ENCODE results near the gene RIOX2.
A peak's percentile ranks its signal among the peaks of the same experiment; 100 is the strongest.
"Not testable (repeated sequence)": the region's sequence is repeated elsewhere in the genome, so short reads cannot be mapped to it uniquely, and the experiment has no call there.

RIOX2 gene

DNA sequence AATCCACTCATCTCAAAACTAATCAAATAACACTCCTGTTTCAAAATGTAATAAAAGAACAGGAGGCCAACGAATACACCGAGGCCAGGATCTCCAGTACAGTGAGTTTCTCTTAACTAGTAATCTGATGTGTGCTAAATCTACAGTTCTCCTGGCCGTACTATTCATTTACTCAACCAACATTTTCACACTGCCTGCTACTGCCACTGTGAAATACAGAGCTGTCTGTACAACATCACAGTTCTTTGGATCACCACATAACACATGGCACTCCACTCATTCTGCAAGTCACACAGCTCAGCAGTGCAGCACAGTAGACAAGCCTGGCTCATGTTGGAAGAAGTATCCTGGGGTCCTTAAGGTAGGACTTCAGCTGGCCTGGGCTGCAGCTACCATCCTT is 21.9 kb downstream of the RIOX2 start:
- no peak for DNase-seq

DNA sequence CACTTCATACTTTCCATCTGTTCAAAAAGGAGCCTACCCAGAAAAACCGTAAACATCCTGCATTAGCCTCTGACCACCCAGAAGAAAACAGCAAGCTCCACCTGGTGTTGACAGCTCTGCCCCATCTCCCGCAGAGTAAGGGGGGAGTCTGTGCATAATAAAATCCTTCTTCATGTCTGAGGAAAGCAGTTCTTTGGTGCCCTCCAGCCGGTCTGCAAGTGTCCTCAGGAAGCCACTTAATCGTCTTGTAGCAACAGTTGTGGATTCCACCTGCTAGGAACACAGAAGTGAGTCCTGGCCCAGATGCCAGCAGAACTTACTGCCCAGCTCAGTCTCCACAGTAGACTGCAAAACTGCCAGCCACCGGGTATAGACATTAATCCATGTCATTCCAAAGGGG is 22.5 kb downstream of the RIOX2 start:
- DNase-seq: no peak

DNA sequence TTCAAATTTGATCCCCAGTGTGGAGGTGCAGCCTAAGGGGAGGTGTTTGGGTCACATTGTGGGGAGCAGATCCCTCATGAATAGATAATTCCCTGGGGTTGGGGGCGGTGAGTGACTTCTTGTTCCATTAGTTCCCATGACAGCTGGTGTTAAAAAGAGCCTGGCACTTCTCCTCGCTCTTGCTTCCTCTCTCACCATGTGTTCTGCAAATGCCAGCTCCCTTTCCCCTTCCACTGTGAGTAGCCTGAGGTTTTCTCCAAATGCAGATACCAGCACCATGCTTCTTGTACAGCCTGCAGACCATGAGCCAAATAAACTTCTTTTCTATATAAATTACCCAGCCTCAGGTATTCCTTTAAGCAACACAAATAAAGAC is 23.1 kb downstream of the RIOX2 start:
- no peak for DNase-seq

DNA sequence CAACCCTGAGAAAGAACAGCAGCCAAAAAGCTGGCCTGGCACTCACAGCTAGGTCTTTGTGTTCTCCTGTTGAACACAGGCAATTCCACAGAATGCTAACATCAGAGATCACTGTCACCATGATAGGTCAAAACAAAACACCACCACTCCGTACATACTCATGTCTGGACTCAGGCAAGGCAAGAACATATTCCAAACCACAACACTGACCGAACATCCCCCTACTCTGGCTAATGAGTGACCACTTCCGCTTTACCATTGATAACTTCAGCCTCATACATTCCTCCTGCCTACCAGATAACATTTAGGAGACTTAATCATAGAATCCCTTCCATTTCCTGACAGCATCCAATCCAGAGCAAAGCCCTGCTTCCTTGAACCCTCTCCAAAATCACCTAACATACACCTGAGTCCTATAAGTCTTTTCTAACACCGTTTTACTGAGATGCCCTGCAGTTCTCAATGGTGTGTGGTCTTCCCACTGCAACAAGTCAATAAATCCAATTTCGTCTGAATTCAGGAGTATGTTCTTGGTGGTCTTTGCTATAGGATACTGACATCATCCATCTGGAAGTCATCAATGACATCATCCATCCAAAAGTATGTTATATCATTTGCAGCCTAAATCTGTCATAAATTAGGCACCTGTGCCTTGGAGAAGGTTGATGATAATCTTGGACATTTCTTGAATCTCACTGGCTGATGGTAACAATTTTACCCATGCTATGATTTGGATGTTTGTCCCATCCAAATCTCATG is 23.7 kb downstream of the RIOX2 start:
- DNase-seq: no peak

DNA sequence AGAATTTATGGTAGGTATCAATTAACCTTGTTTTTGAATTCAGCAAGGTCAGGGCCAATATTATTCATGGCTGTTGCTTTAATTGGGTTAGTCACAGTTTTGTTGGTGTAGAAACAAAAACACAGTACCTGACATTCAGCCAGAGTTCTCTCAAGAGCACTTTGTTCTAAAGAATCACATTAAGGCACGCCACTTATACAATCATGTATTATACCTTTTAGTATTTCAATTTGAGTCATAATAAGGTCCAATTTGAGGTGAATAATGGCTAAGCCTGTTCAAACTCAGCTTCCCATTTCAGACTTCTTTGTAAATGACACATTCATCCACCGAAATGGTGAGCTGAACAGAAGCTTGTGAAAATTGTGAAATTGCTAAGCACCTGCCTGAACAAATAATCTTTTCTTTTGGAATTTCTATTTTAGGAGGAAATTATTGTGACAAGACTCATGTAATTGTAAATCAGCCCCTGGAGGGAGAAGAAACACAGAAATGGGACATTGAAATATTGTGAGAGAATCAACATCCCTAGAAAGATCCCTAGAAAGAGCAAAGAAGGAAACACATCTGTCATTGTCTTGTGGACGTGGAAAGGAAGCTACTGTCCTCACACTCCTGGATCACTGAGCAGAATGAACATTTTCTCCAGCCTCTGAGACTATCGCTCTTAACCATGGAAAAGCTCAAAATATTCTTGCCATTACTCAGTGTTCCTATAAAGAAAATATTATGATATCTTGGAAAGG is 29.3 kb downstream of the RIOX2 start:
- DNase-seq: no peak

DNA sequence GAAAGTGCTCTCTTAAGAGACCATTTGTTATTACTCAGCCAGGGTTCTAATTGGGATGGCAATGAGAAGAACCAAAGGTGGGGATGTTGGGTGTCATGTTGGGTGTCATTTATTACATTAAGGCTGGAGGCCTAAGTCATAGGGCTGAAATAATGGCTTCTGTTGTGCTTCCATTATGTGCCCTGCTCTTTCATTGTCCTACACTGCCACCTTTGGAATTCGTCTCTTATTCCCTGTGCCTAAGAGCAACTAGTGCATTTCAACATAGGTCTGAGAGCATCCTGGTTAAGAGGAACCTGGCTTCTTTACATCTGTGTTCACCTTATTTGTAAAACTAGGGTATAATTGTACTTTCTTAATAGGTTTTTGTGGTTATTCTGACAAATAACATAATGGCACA is 32.2 kb downstream of the RIOX2 start:
- DNase-seq: no peak

DNA sequence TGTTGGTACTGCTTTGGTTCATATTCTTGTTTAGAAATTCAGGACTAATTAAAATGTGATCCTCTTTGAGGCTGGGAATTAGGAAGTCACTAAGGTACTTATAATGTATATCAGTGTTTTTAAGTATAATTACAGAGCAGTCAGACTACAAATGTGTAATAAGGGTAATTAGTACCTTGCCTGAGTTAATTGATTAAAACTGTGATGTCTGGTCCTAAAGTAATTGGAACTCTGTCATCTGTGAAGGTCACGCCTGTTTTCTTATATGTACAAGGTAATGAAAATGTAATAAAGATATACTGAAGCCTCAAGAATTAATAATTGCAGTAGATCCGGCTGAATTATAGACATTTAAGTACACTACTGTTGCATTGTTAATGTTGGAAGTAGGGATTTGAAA is 32.8 kb downstream of the RIOX2 start:
- no peak for DNase-seq

DNA sequence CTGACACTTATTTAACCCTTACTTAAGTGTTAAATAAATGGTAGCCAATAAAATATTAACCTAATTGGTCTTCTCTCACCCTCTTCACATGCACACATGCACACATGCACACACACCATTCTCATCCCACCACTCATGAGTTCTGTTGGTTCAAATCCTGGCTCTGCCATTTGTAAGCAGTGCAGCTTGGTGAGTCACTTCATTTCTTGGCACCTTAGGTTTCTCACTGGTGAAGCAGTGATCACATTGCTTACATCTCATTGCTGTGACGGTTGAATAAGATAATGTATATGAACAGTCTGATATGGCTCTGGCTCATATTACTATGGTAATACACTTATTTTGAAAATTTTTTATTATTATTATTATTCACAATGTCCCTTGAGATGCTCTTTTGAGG is 33.8 kb downstream of the RIOX2 start:
- no peak for DNase-seq

DNA sequence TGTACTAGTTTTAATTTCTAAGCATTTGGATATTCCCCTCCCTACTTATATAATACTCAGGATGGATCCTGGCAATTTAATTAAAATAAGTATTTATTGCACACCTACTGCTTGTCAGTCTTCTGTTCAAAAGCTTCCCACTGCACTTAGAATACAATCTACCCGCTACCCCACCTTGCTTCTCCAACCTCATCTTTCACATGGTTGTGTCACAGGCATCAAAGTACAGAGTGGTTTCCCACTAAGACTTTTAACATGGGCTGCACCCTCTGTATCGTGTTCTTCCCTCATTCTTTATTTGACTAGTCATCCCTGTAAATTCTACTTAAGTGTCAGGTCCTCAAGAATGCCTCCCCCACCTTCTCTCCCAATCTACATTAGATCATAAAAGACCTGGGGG is 35.0 kb downstream of the RIOX2 start:
- DNase-seq: peak; percentile 6

DNA sequence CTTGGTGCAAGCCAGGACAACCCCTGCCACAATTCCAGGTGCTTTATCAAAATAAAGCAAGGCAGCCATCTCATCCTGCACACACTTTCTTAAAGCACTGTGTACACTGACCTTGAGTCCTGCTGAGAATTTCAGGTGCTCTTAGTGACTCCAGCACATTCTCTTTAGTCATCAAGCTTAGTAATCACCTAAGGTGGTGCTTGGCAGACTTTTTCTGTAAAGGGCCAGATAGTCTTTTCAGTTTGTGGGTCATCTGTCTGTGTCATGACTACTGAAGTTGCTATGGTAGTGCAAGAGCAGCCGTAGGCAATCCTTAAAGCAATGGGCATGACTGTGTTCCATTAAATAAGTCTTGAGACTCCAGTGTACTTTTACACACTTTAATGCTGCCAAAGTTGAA is 36.4 kb downstream of the RIOX2 start:
- DNase-seq: no peak

DNA sequence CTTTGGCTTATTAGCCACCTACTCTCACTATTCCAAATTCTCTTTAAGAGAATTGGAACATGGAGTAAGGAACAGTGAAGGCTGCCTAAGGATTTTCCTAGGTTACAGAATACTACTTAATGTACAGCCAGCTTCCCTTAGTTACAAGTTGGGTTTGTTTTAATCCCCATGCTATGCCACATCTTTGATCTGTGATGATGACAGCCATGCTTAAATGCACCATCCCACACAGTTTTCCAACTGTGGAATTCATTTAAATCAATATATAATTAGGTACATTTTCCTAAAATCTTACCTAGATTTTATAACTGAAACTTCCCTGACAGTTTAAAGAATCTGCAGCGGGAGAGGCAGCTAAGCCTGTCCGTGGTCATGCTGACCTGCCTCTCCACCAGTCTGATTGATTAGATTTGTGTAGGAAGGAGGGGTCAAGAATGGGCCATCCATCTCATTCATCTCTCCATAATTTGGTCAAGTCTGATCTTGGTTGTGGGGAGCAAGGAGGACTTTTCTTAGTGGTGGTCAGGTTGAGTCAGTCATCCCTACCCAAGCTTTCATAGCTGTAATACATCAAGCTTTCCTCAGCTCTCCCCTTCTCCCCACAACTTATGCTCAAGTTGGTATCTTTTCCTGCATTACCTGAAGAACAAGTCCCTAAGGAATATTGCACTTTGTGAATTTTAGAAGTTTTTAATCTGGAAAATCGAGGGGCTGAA is 37.1 kb downstream of the RIOX2 start:
- DNase-seq: no peak

DNA sequence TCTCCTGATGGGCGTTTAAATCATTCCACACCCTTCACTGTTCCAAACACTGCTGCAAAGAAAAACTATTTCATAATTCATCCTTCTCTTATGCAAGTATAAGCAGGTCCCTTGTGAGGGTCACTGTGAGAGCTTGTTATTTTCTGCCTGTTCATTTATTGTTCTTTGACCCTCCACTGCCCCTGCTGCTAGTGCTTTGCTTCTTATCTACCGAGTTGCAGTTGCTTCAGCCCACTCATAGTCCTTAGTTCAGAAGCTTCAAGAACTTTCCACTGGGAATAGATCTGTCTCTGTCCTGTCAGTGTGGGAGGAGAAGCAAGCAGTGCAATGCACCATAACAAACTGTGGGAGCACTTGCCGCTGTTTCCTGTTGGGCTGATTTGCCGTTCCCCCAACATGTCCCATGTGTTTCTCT is 39.8 kb downstream of the RIOX2 start:
- DNase-seq: no peak

DNA sequence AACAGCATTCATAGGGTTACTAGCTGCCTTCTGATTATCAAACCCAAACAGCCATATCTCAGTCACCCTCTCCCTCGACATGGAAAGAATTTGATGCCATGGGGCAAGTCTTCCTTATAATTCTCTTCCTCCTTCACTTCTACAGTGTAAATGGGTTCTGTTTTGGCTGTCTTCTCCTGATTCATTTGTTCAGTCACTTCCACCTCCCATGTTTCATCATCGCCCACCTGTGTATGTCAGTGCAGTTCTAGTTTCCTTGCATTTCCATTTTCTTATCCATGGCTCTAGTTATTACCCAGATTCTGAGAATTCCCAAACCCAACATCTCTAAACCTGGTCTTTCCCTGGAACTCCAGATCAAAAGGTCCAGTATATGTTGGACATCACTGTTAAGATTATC is 41.0 kb downstream of the RIOX2 start:
- DNase-seq: no peak

DNA sequence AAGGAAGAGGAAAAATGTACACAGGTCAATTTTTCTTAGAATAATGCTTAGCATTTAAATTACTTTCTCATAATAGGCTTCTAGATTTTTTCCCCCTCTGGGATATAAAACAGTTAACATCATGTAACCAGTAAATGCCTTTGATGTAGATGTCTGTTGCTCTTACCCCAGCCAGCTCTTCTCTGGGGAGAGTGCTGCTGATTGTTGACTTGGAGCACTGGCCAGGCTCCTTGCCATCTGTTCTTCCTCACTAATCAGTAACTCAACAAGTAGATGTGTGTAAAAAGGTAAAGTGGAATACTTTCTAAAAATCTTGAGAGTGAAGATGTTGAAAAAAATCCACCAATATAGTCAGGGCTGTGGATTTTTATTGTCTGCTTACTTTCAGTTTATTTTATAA is 42.2 kb downstream of the RIOX2 start:
- no peak for DNase-seq

DNA sequence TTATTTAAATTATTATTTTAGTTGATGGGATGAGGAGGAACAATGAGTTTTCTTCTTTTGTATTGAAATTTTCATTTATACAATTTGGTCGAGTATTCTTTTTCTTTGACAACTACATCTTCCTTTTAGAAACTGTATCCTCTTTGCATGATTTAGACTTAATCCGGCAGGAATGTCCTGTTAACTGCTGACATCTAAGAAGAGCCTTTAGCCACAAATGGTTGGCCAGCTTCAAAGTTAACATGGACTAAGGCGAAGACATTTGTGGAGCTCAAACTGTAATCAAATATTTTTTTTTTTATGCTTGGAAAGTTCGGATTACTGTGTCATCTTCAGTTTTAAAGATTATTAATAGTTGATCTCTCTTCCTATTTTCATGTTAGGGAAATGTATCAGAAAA is 43.2 kb downstream of the RIOX2 start:
- no peak for DNase-seq

DNA sequence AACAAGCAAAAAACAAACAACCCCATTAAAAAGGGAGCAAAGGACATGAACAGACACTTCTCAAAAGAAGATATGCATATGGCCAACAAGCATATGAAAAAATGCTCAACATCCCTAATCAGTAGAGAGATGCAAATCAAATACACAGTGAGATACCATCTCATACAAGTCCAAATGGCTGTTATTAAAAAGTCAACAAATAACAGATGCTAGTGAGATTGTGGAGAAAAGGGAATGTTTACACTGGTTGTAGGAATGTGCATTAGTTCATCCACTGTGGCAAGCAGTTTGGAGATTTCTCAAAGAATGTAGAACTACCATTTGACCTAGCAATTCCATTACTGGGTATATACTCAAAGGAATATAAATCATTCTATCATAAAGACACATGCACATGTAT is 44.5 kb downstream of the RIOX2 start:
- DNase-seq: peak; percentile 26

DNA sequence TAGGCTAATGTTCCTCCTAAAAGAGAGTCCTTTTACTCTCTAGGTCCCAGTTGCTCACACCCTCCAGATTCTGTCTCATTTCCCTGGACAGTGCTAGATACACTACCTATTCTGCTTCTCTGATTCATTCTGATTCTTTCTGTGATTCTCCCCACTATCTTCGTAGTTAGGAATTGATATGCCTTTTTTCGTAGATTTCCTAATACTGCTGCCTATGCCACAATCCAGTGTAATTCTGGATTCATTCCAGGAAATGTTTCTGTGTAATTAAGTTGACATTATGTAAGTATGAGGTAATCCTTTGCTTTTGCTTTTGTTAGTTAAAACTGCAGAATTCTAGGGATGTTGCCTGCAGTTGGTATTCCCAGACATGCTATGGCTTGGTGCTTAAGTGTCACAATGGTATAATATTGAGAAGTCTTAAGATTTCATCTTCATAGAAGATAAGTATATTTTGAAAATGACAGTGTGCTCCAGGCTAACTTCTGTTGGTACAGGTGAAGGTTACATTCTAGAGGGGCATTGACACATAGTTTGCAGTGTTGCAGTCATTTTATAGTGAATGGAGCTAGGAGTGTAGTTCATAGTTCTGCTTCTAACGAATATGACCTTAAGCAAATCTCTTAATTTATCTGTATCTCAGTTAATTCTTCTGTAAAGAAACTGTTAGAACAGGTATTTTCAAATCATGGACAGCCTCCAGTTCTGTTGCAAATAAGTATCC is 54.3 kb downstream of the RIOX2 start:
- DNase-seq: peak; percentile 10

DNA sequence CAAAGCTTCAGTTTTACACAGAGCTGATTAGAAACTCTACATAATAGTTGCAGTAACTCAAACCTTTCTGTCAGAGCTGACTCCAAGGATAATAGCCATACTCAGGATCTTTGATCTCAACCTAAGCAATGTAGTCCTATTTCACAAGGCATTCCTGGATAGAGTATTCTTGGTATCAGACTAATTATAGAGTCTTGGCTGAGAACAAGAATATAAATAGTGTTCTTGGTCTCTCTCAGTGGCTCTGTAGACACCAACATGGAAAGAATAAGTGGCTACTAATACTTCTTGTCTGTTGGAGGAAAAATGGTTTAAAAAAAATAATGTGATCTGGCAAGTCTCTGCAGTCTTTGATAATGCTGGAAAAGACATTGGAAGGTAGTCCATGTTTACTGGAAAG is 55.7 kb downstream of the RIOX2 start:
- no peak for DNase-seq

DNA sequence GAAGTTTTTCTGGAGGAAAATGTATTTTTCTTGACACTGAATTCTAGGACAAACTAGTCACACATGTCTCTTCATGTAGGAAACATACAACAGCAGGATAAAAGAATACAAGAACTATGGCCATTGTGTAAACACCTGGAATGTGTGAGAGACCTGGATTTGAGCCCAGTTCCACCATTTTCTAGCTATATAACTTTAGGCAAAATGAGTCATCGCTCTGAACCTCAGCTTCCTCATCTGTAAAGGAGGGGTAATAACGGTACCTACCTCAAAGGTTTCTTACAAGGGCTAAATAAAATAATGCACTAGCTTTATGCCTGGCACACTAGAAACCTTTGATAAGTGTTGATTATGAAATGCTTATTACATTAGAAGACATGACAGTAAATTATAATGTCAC is 57.8 kb downstream of the RIOX2 start:
- peak; percentile 38 for DNase-seq

DNA sequence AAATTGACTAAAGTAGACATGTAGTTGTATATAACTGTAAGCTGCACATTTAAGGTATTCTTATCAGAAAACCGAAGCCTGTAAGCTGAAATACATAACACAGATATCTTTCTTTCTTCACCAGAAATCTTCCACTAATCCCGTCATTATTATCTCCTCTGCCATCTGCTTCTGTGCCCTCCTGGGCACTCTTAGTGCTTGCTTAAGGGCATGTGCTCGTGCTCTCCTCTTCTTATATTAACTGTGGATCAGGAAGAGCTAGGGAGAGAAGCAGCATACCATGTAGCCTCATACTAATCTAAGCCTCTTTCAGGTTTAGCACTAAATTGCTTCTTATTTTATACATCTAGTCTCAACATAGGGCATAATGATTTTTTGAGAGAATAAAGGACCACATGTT is 60.8 kb downstream of the RIOX2 start:
- DNase-seq: no peak

DNA sequence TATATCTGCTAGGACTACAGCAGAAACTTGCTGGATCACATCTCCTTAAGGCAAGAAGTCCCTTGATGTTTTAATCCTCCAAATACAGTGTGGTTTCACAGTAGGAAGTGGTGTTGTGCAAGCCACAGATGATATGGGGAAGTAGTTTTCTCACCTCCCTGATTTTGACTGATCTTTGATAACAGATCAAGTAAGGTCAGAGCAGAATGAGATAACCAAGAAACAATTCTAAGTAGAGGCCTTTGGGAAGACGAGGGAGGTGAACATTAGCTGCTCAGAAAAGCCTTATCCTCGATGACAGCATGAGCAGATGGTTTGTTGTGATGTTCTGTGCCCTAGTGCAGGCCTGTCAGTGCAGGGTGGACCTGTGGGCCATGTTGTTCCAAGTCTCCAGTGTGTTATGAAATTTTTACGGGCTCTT is 61.3 kb downstream of the RIOX2 start:
- DNase-seq: no peak

DNA sequence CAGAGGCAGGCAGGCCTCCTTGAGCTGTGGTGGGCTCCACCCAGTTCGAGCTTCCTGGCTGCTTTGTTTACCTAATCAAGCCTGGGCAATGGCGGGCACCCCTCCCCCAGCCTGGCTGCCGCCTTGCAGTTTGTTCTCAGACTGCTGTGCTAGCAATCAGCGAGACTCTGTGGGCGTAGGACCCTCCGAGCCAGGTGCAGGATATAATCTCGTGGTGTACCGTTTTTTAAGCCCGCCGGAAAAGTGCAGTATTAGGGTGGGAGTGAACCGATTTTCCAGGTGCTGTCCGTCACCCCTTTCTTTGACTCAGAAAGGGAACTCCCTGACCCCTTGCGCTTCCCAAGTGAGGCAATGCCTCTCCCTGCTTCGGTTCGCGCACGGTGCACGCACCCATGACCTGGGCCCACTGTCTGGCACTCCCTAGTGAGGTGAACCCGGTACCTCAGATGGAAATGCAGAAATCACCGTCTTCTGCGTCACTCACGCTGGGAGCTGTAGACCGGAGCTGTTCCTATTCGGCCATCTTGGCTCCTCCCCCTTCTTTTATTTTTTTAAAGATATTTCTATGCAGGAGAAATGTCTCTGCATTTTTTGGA is 61.9 kb downstream of the RIOX2 start:
- DNase-seq: not testable (repeated sequence)

DNA sequence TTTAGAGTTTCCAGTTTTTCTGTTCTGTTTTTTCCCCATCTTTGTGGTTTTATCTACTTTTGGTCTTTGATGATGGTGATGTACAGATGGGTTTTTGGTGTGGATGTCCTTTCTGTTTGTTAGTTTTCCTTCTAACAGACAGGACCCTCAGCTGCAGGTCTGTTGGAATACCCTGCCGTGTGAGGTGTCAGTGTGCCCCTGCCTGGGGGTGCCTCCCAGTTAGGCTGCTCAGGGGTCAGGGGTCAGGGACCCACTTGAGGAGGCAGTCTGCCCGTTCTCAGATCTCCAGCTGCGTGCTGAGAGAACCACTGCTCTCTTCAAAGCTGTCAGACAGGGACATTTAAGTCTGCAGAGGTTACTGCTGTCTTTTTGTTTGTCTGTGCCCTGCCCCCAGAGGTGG is 62.4 kb downstream of the RIOX2 start:
- DNase-seq: not testable (repeated sequence)

All from EL (cell line).